HCT116 (cell line): ENCODE data around the gene MAGIX. TPM values are rescaled to one million over a fixed set of nuclear protein-coding genes. Genes with fewer than 3 reads are reported as not detected.

Experiments used
- ATAC-seq: fragments of 200-7000 bp; cut with Tn5 transposase; 2 replicates; pipeline ENCODE4 v1.9.1; 2020; ENCODE audit warnings: mild to moderate bottlenecking, moderate library complexity
- BruUV-seq: library from RNA; stranded (reverse); fragments of 400-500 nt; replicated peaks from 2 replicates; lab custom pipeline; 2021; lab: Mats Ljungman, UMichigan
- CTCF ChIA-PET: fragments of 300-600 bp; sonication (Branson Sonifier 250); formaldehyde crosslinking; loops from one replicate; lab custom pipeline; 2021; ENCODE audit warnings: antibody characterized with exemption; lab: Charles Lee
- POLR2A ChIA-PET: fragments of 300-600, 350-600 bp; sonication (Branson Sonifier 250); formaldehyde crosslinking; loops from one replicate; lab custom pipeline; 2021; ENCODE audit warnings: antibody characterized with exemption; lab: Charles Lee
- RAD21 ChIA-PET, 2 experiments: fragments of 300-600 bp; sonication (Branson Sonifier 250); formaldehyde crosslinking; loops; one replicate each; lab custom pipeline; 2023; ENCODE audit warnings: low total read pairs in 2 of 2; ENCODE audit not compliant: uncharacterized antibody in 2 of 2, unreplicated experiment in 2 of 2, low non-redundant PET in 1 of 2; lab: Charles Lee
- DNase-seq: peaks from one replicate; pipeline ENCODE4 v3.0.0-alpha.2; 2010; ENCODE audit warnings: low read depth, low spot score
- H2AFZ ChIP-seq: fragments of 200-600 bp; shearing (Covaris generic), sonication (generic); 2 replicates; pipeline ENCODE4 v1.6.1; 2017; ENCODE audit warnings: low read depth, mixed run types, mixed read lengths, antibody characterized with exemption, low read length; ENCODE audit not compliant: poor library complexity, severe bottlenecking
- H3K27ac ChIP-seq: 2 replicates; pipeline ENCODE4 v1.5.1; 2012; ENCODE audit warnings: low read depth, low read length
- H3K27me3 ChIP-seq: fragments of 200-600 bp; sonication (generic); 2 replicates; pipeline ENCODE4 v1.6.1; 2016; ENCODE audit warnings: mixed run types, low read length, mixed read lengths; ENCODE audit not compliant: insufficient read depth
- H3K36me3 ChIP-seq, 2 experiments: fragments of 200-500 bp in 1 of 2; fragments of 200-600 bp in 1 of 2; sonication (Bioruptor generic) in 1 of 2; sonication (generic) in 1 of 2; 2 replicates each; pipeline versions ENCODE4 v1.5.1 to v1.6.1; 2014 to 2016; ENCODE audit warnings: low read length in 2 of 2, inconsistent platforms in 1 of 2, mixed read lengths in 1 of 2, mixed run types in 1 of 2; ENCODE audit not compliant: insufficient read depth in 2 of 2, control insufficient read depth in 1 of 2
- H3K4me1 ChIP-seq, 2 experiments: fragments of 200-600 bp in 1 of 2; sonication (generic) in 1 of 2; 2 replicates each; pipeline versions ENCODE4 v1.5.1 to v1.6.1; 2012 to 2017; ENCODE audit warnings: low read length in 2 of 2, inconsistent platforms in 1 of 2, mild to moderate bottlenecking in 1 of 2, mixed read lengths in 1 of 2, mixed run types in 1 of 2, moderate library complexity in 1 of 2; ENCODE audit not compliant: insufficient read depth in 2 of 2, control insufficient read depth in 1 of 2
- H3K4me2 ChIP-seq: fragments of 200-600 bp; sonication (generic); 2 replicates; pipeline ENCODE4 v1.6.1; 2017; ENCODE audit warnings: mixed run types, low read length, mixed read lengths
- H3K4me3 ChIP-seq, 2 experiments: fragments of 200-600 bp in 1 of 2; sonication (generic) in 1 of 2; replicated peaks in 1 of 2; 2 replicates each; pipeline ENCODE4 v1.5.1; 2011 to 2016; ENCODE audit warnings: low read length in 2 of 2, control low read depth in 1 of 2, low read depth in 1 of 2, mild to moderate bottlenecking in 1 of 2, mixed read lengths in 1 of 2, mixed run types in 1 of 2
- H3K79me2 ChIP-seq: fragments of 200-600 bp; sonication (generic); 2 replicates; pipeline ENCODE4 v1.6.1; 2017; ENCODE audit warnings: mild to moderate bottlenecking, mixed run types, low read length, moderate library complexity, mixed read lengths; ENCODE audit not compliant: insufficient read depth
- H3K9ac ChIP-seq: fragments of 200-600 bp; sonication (generic); 2 replicates; pipeline ENCODE4 v1.6.1; 2016; ENCODE audit warnings: low read length, mixed read lengths
- H3K9me2 ChIP-seq: fragments of 200-600 bp; sonication (generic), shearing (Covaris generic); 2 replicates; pipeline ENCODE4 v1.6.1; 2017; ENCODE audit warnings: mixed run types, mild to moderate bottlenecking, moderate library complexity; ENCODE audit not compliant: insufficient read depth
- H3K9me3 ChIP-seq, 2 experiments: fragments of 200-500 bp in 1 of 2; fragments of 200-600 bp in 1 of 2; sonication (Bioruptor generic) in 1 of 2; sonication (generic) in 1 of 2; 2 replicates each; pipeline ENCODE4 v1.6.1; 2014 to 2017; ENCODE audit warnings: low read length in 2 of 2, mixed read lengths in 2 of 2, inconsistent platforms in 1 of 2, low read depth in 1 of 2, mild to moderate bottlenecking in 1 of 2, mixed run types in 1 of 2, moderate library complexity in 1 of 2; ENCODE audit not compliant: control insufficient read depth in 1 of 2, insufficient read depth in 1 of 2
- H4K20me1 ChIP-seq: fragments of 200-600 bp; sonication (generic), shearing (Covaris generic); 2 replicates; pipeline ENCODE4 v1.6.1; 2017; ENCODE audit warnings: mixed run types, mild to moderate bottlenecking, moderate library complexity; ENCODE audit not compliant: insufficient read depth
- ATF3 ChIP-seq: IDR thresholded peaks from 2 replicates; pipeline ENCODE4 v1.6.1; 2012
- JUND ChIP-seq: IDR thresholded peaks from 2 replicates; pipeline ENCODE4 v1.6.1; 2012
- POLR2AphosphoS5 ChIP-seq: IDR thresholded peaks from 2 replicates; pipeline ENCODE4 v1.6.1; 2011; ENCODE audit warnings: mild to moderate bottlenecking, low read depth, low read length, moderate library complexity
- intact Hi-C: fragments of 100-400 bp; cut with micrococcal nuclease; formaldehyde crosslinking; loops from 2 replicates; pipeline ENCODE4 v1.10.0; 2022
- total RNA-seq: library from RNA; stranded (reverse); gene quantifications from one replicate; pipeline ENCODE4 v1.2.1, GENCODE V29; 2021; ENCODE audit not compliant: unreplicated experiment
- TF ChIP-seq, protein P1 (sequence below), 3 experiments: fragments of 200-600 bp in 1 of 3; sonication (generic) in 1 of 3; IDR thresholded peaks in 2 of 3; conservative IDR thresholded peaks in 1 of 3; 2 replicates each; pipeline ENCODE4 v1.5.1; 2012 to 2017; ENCODE audit warnings: low read depth in 2 of 3, low read length in 2 of 3, antibody characterized with exemption in 1 of 3, borderline replicate concordance in 1 of 3, control low read depth in 1 of 3, mild to moderate bottlenecking in 1 of 3, mixed read lengths in 1 of 3, mixed run types in 1 of 3, moderate library complexity in 1 of 3; ENCODE audit not compliant: insufficient read depth in 1 of 3

The MAGIX gene
- total RNA-seq, 1 experiment from 2014 or later: 2.6 TPM

DNA sequence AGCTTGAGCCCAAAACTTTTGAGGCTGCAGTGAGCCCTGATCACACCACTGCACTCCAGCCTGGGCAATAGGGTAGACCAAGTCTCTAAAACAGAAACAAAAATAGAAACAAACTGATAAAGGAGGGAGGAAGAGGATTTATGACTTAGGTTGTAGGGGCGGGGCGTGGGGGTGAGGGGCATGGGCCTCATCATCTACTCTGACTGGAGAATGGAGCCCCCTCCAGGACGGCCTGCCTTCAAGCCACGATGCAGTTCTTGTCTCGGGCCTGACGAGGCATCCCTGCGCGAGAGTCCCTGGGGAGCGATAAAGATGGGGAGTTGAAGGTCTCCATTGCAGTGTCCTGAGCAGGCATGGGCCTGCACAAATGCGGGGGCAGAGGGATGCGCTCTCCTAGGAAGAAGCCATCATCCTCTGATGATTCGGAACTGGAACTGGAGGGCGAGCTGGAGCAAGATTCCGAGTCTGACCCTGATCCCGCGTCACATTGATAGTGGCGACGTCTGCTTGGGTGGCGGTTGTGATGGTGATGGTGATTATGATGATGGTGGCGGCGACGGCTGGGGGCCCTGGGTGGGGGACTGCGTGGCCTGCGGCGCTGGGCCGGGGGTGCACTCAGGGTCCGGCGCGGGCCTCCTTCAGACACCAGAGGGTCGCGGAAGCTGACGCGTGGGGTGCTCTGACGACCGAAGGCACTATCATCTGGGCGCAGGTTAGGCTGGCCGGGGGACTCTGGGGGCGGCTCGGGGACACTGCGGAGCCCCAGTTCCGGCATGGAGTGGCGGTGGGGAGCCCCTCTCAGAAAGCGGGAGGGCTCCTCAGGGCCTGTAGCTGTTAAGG, 13.1 kb downstream of the MAGIX start:
- Histone ChIP-seq H4K20me1 (no peaks in the 10 kb centered on the region), H3K9me2 (no peaks in the 10 kb centered on the region), H2AFZ (no peak overlapping the region), H3K79me2 (peaks cover 34% of the 10 kb centered on the region), H3K36me3 (peaks cover 4 to 7% of the 10 kb centered on the region in 2 experiments; a peak in 3 of 4 replicates), H3K4me2 (peak overlapping the region; percentile 9; the same call in 1 of the 2 replicates), H3K4me3 (no peak overlapping the region), H3K4me1 (peaks cover 9 to 43% of the 10 kb centered on the region in 2 experiments; a peak in 3 of 4 replicates), H3K9ac (no peak overlapping the region), H3K27me3 (no peaks in the 10 kb centered on the region), H3K9me3 (no peaks in the 10 kb centered on the region), H3K27ac (no peak overlapping the region)
- intact Hi-C loops: no loop called here
- POLR2A ChIA-PET: interaction anchor here (1.2 kb wide), 1 partner anchor 9 kb away, joined by 3 read pairs; no protein-coding TSS in a partner anchor
- ATAC-seq (no peak), DNase-seq (no peak)
- no TSS peak for BruUV-seq
- CTCF ChIA-PET: interaction anchor here (1.0 kb wide), 1 partner anchor 20 kb away, joined by 3 read pairs; no protein-coding TSS in a partner anchor
- TF ChIP-seq ATF3 (no peak), JUND (no peak), POLR2AphosphoS5 (no peak)
- TF ChIP-seq, protein P1, sequence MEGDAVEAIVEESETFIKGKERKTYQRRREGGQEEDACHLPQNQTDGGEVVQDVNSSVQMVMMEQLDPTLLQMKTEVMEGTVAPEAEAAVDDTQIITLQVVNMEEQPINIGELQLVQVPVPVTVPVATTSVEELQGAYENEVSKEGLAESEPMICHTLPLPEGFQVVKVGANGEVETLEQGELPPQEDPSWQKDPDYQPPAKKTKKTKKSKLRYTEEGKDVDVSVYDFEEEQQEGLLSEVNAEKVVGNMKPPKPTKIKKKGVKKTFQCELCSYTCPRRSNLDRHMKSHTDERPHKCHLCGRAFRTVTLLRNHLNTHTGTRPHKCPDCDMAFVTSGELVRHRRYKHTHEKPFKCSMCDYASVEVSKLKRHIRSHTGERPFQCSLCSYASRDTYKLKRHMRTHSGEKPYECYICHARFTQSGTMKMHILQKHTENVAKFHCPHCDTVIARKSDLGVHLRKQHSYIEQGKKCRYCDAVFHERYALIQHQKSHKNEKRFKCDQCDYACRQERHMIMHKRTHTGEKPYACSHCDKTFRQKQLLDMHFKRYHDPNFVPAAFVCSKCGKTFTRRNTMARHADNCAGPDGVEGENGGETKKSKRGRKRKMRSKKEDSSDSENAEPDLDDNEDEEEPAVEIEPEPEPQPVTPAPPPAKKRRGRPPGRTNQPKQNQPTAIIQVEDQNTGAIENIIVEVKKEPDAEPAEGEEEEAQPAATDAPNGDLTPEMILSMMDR (IDR thresholded peaks at IDR 0.05 in 2 of 3, conservative IDR thresholded peaks at IDR 0.05 in 1 of 3; ENCODE audit: borderline replicate concordance in 1 of 3, insufficient read depth in 1 of 3, low read depth in 2 of 3, low read length in 2 of 3): no peak
- RAD21 ChIA-PET: interaction anchor here in 1 of 2 experiments (0.7 kb wide), 1 partner anchor 21 kb away, joined by 5 read pairs; no protein-coding TSS in a partner anchor
